Measurements from ENCODE around the gene MAGI2.

- TF ChIP-seq CTCF (IDR thresholded peaks at IDR 0.05; ENCODE audit: insufficient read depth, low read length, poor library complexity, severe bottlenecking) (no peak), EZH2phosphoT487 (conservative IDR thresholded peaks at IDR 0.05; ENCODE audit: low read length) (no peak)
These were observed 1420.1 kb downstream of the MAGI2 start for GRCh38 chr7:78033410-78033809.
